MM.1S (cell line): ENCODE data around the gene PLEKHO2.

Experiments
- DNase-seq: peaks from one replicate; pipeline ENCODE4 v3.0.0-alpha.2; 2015
- H2AFZ ChIP-seq: fragments of 300-600 bp; sonication (generic); 2 replicates; pipeline ENCODE4 v1.6.0; 2016; ENCODE audit warnings: antibody characterized with exemption, low read length
- H3F3A ChIP-seq: fragments of 300-600 bp; sonication (generic); 2 replicates; pipeline ENCODE4 v1.6.1; 2016; ENCODE audit warnings: mild to moderate bottlenecking, antibody characterized with exemption, low read length, moderate library complexity, mixed read lengths; ENCODE audit not compliant: insufficient read depth
- H3K27ac ChIP-seq: fragments of 300-600 bp; sonication (generic); 2 replicates; pipeline ENCODE4 v1.5.1; 2016; ENCODE audit warnings: mild to moderate bottlenecking, low read length
- H3K27me3 ChIP-seq: fragments of 300-600 bp; sonication (generic); replicated peaks from 2 replicates; pipeline ENCODE4 v1.6.0; 2016; ENCODE audit warnings: low read length; ENCODE audit not compliant: insufficient read depth
- H3K36me3 ChIP-seq: fragments of 300-600 bp; sonication (generic); replicated peaks from 2 replicates; pipeline ENCODE4 v1.6.1; 2016; ENCODE audit warnings: mild to moderate bottlenecking, low read length, mixed read lengths; ENCODE audit not compliant: insufficient read depth
- H3K4me1 ChIP-seq: fragments of 300-600 bp; sonication (generic); 2 replicates; pipeline ENCODE4 v1.6.1; 2016; ENCODE audit warnings: low read length, mixed read lengths
- H3K4me2 ChIP-seq: fragments of 300-600 bp; sonication (generic); 2 replicates; pipeline ENCODE4 v1.6.0; 2016; ENCODE audit warnings: low read depth, low read length
- H3K4me3 ChIP-seq: fragments of 300-600 bp; sonication (generic); 2 replicates; pipeline ENCODE4 v1.5.1; 2016; ENCODE audit warnings: low read length, mixed read lengths
- H3K79me2 ChIP-seq: fragments of 300-600 bp; sonication (generic); 2 replicates; pipeline ENCODE4 v1.6.1; 2016; ENCODE audit warnings: mixed run types, low read length, mixed read lengths
- H3K9ac ChIP-seq: fragments of 300-600 bp; sonication (generic); 2 replicates; pipeline ENCODE4 v1.6.1; 2016; ENCODE audit warnings: low read length, mixed read lengths
- H3K9me2 ChIP-seq: fragments of 300-600 bp; sonication (generic); replicated peaks from 2 replicates; pipeline ENCODE4 v1.6.1; 2016; ENCODE audit warnings: mild to moderate bottlenecking, low read length, mixed read lengths; ENCODE audit not compliant: insufficient read depth
- H3K9me3 ChIP-seq: fragments of 300-600 bp; sonication (generic); replicated peaks from 2 replicates; pipeline ENCODE4 v1.6.1; 2016; ENCODE audit warnings: mild to moderate bottlenecking, low read length, mixed read lengths; ENCODE audit not compliant: insufficient read depth
- H4K20me1 ChIP-seq: fragments of 300-600 bp; sonication (generic); 2 replicates; pipeline ENCODE4 v1.6.1; 2016; ENCODE audit warnings: mild to moderate bottlenecking, low read length, moderate library complexity, mixed read lengths; ENCODE audit not compliant: insufficient read depth
- EZH2 ChIP-seq: fragments of 300-600 bp; sonication (generic); optimal IDR thresholded peaks from 2 replicates; pipeline ENCODE3; 2017; ENCODE audit warnings: low read depth, mild to moderate bottlenecking, antibody characterized with exemption, low read length, mixed read lengths
- EZH2phosphoT487 ChIP-seq: fragments of 300-600 bp; sonication (generic); IDR thresholded peaks from 2 replicates; pipeline ENCODE4 v1.6.1; 2018; ENCODE audit warnings: antibody characterized with exemption, low read length
- TF ChIP-seq, protein P1 (sequence below): fragments of 300-600 bp; sonication (generic); IDR thresholded peaks from 2 replicates; pipeline ENCODE4 v1.5.1; 2016; ENCODE audit warnings: antibody characterized with exemption, low read length, mixed read lengths

The PLEKHO2 gene

DNA sequence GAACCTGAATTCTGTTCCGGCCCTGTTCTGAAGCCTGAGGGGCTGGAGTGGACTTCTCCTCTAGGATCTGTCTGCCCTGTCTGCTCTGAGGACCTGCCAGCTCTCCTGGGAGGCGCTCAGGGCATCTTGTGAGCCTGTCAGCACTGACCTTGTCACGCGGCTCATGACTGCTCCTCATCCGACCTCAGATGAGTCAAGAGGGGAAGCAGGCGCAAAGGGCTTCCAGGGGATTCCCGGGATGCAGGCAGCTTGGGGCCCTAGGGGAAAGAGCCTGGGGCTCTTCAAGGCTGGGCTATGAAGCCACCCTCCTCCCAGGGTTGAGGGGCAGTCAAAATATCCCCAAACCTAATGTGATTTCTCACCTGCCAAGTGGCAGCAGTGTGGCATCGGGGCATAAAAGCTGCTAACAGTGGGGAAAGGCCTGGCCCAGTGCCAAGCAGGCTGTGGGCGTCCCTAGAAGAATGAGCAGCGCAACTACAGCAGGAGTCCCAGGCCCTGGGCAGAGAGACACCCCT, 42.3 kb downstream of the PLEKHO2 start:
- H3K79me2 ChIP-seq = no peaks in the 10 kb centered on the region
- H3F3A ChIP-seq = no peaks in the 10 kb centered on the region; the same call in 1 of the 2 replicates
- H3K4me2 ChIP-seq = no peak overlapping the region
- H3K4me1 ChIP-seq = peaks cover 25% of the 10 kb centered on the region
- no peak overlapping the region for H3K9ac ChIP-seq
- no peak for DNase-seq
- no peaks in the 10 kb centered on the region for H4K20me1 ChIP-seq
- no peak overlapping the region for H3K4me3 ChIP-seq
- peak overlapping the region; percentile 30; the same call in 1 of the 2 replicates for H3K27ac ChIP-seq
- H2AFZ ChIP-seq = no peak overlapping the region
- H3K27me3 ChIP-seq = no peaks in the 10 kb centered on the region
- H3K9me3 ChIP-seq = no peaks in the 10 kb centered on the region
- no peaks in the 10 kb centered on the region for H3K36me3 ChIP-seq
- TF ChIP-seq EZH2phosphoT487 (no peak), EZH2 (no peak)
- TF ChIP-seq, protein P1, sequence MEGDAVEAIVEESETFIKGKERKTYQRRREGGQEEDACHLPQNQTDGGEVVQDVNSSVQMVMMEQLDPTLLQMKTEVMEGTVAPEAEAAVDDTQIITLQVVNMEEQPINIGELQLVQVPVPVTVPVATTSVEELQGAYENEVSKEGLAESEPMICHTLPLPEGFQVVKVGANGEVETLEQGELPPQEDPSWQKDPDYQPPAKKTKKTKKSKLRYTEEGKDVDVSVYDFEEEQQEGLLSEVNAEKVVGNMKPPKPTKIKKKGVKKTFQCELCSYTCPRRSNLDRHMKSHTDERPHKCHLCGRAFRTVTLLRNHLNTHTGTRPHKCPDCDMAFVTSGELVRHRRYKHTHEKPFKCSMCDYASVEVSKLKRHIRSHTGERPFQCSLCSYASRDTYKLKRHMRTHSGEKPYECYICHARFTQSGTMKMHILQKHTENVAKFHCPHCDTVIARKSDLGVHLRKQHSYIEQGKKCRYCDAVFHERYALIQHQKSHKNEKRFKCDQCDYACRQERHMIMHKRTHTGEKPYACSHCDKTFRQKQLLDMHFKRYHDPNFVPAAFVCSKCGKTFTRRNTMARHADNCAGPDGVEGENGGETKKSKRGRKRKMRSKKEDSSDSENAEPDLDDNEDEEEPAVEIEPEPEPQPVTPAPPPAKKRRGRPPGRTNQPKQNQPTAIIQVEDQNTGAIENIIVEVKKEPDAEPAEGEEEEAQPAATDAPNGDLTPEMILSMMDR = no peak
- H3K9me2 ChIP-seq = no peaks in the 10 kb centered on the region

DNA sequence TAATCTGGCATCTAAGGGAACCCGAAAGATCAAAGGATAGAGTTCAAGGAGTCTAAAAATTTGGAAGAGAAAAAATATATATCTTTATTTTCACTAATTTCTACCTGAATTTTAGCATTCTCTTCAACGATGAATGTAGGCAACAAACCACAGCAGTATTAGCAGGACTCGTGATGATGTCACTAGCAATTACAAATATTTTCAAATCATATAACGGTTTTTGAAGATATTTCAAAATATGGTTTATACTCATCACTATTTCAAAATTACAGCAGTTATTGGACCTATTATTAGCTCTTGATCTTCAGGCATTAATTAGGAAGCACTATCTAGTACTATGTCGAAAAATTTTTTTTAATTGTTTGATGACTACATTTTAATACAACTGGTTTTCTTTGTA, 43.0 kb downstream of the PLEKHO2 start:
- Histone ChIP-seq H3K4me1 (peaks cover 25% of the 10 kb centered on the region), H3F3A (no peaks in the 10 kb centered on the region; the same call in 1 of the 2 replicates), H3K79me2 (no peaks in the 10 kb centered on the region), H2AFZ (no peak overlapping the region), H4K20me1 (no peaks in the 10 kb centered on the region), H3K36me3 (no peaks in the 10 kb centered on the region), H3K27me3 (no peaks in the 10 kb centered on the region), H3K4me3 (no peak overlapping the region), H3K27ac (no peak overlapping the region), H3K9me2 (no peaks in the 10 kb centered on the region), H3K9me3 (no peaks in the 10 kb centered on the region), H3K9ac (no peak overlapping the region), H3K4me2 (no peak overlapping the region)
- TF ChIP-seq EZH2 (no peak), EZH2phosphoT487 (no peak)
- TF ChIP-seq, protein P1 = no peak
- DNase-seq = no peak

DNA sequence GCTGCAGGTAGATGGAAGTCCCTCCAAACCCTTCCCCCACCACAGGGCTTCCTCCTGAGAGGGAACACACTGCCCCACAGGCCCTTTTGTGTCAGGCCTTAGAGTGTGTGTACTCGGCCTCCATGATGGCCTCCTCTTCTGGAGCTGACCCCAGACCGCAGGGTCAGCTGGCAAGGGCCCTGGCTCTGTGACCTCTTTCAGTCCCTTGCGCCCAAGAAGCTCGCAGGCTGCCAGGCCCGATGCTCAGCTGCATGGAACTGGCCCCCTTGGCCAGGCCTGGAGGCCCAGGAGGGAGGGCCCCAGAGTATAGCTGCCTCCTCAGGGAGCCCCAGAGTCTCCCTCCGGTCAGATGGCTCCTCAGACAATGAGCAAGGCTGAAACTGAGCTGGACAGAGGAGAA, 46.6 kb downstream of the PLEKHO2 start:
- no peaks in the 10 kb centered on the region for H4K20me1 ChIP-seq
- H3K79me2 ChIP-seq = no peaks in the 10 kb centered on the region
- DNase-seq = no peak
- H3K4me3 ChIP-seq = no peak overlapping the region
- H3K9me3 ChIP-seq = no peaks in the 10 kb centered on the region
- H3K4me1 ChIP-seq = peaks cover 35% of the 10 kb centered on the region
- H3K27me3 ChIP-seq = no peaks in the 10 kb centered on the region
- no peak overlapping the region for H3K4me2 ChIP-seq
- H2AFZ ChIP-seq = no peak overlapping the region
- TF ChIP-seq EZH2 (no peak), EZH2phosphoT487 (no peak)
- TF ChIP-seq, protein P1 = no peak
- peaks cover 15% of the 10 kb centered on the region for H3F3A ChIP-seq
- H3K36me3 ChIP-seq = no peaks in the 10 kb centered on the region
- no peak overlapping the region for H3K27ac ChIP-seq
- no peaks in the 10 kb centered on the region for H3K9me2 ChIP-seq
- H3K9ac ChIP-seq = no peak overlapping the region
